HG02642 (cell line): Measurements from ENCODE around the gene COL11A2.
"Not testable (repeated sequence)": the region's sequence is repeated elsewhere in the genome, so short reads cannot be mapped to it uniquely, and the experiment has no call there.

ENCODE experiments used
- ATAC-seq: cut with Tn5 transposase; IDR thresholded peaks from one replicate; pipeline ENCODE4 v1.9.1; 2021; ENCODE audit warnings: mild to moderate bottlenecking; ENCODE audit not compliant: unreplicated experiment, poor library complexity

Gene COL11A2

GRCh38 chr6:33192105-33192646 lies at the start of gene COL11A2:
COL11A2 (minus strand) TSS chr6:33192467; CDS start chr6:33192240, 227 bp downstream.
- no peak for ATAC-seq

- no peak for ATAC-seq
These were observed 49.7 kb upstream of the COL11A2 start for GRCh38 chr6:33241968-33242367.

GRCh38 chr6:33237741-33238140 lies 45.5 kb upstream of the COL11A2 start:
- ATAC-seq, result no peak

- no peak for ATAC-seq
These were observed 44.6 kb upstream of the COL11A2 start for GRCh38 chr6:33236852-33237251.

- ATAC-seq, result no peak
These were observed 44.1 kb upstream of the COL11A2 start for GRCh38 chr6:33236328-33236727.

- no peak for ATAC-seq
These were observed 43.0 kb upstream of the COL11A2 start for GRCh38 chr6:33235221-33235634.

GRCh38 chr6:33226503-33227120 lies 34.3 kb upstream of the COL11A2 start:
- ATAC-seq, result not testable (repeated sequence)

- ATAC-seq, result no peak
These were observed 25.4 kb upstream of the COL11A2 start for GRCh38 chr6:33217681-33218080.

- no peak for ATAC-seq
These were observed 25.0 kb upstream of the COL11A2 start for GRCh38 chr6:33217246-33217645.

- no peak for ATAC-seq
These were observed 23.9 kb upstream of the COL11A2 start for GRCh38 chr6:33216117-33216649.

GRCh38 chr6:33215271-33216116 lies 23.2 kb upstream of the COL11A2 start:
- ATAC-seq, result no peak

- ATAC-seq, result no peak
These were observed 21.7 kb upstream of the COL11A2 start for GRCh38 chr6:33213989-33214335.

GRCh38 chr6:33213166-33213988 lies 21.1 kb upstream of the COL11A2 start:
- ATAC-seq, result no peak

GRCh38 chr6:33212857-33213165 lies 20.5 kb upstream of the COL11A2 start:
- no peak for ATAC-seq

GRCh38 chr6:33211666-33212422 lies 19.6 kb upstream of the COL11A2 start:
- no peak for ATAC-seq

GRCh38 chr6:33211136-33211535 lies 18.9 kb upstream of the COL11A2 start:
- no peak for ATAC-seq

- no peak for ATAC-seq
These were observed 17.6 kb upstream of the COL11A2 start for GRCh38 chr6:33209856-33210255.

- peak; percentile 55 for ATAC-seq
These were observed 16.1 kb upstream of the COL11A2 start, which contains the start of gene RING1 for GRCh38 chr6:33208091-33208967. RING1 (plus strand) TSS chr6:33208500; CDS start chr6:33208823, 323 bp downstream.

GRCh38 chr6:33207552-33208090 lies 15.4 kb upstream of the COL11A2 start:
- no peak for ATAC-seq
